NCI-H510A (cell line): ENCODE data around the gene ALOX12.
"Not testable (repeated sequence)": the region's sequence is repeated elsewhere in the genome, so short reads cannot be mapped to it uniquely, and the experiment has no call there.

ENCODE experiments used
- DNase-seq: peaks from one replicate; lab custom pipeline; 2025; lab: John Stamatoyannopoulos, UW

ALOX12 gene

GRCh38 chr17:7046127-7046724 is 50.4 kb downstream of the ALOX12 start:
- peak; percentile 93 for DNase-seq

- peak; percentile 21 for DNase-seq
These were observed 51.0 kb downstream of the ALOX12 start for GRCh38 chr17:7046725-7047397.

GRCh38 chr17:7047566-7047965 is 51.7 kb downstream of the ALOX12 start:
- no peak for DNase-seq

GRCh38 chr17:7048968-7049367 is 53.1 kb downstream of the ALOX12 start:
- DNase-seq: no peak

GRCh38 chr17:7050583-7050982 is 54.7 kb downstream of the ALOX12 start:
- not testable (repeated sequence) for DNase-seq

GRCh38 chr17:7056386-7056785 is 60.5 kb downstream of the ALOX12 start:
- DNase-seq: no peak

- no peak for DNase-seq
These were observed 63.1 kb downstream of the ALOX12 start for GRCh38 chr17:7058831-7059447.
